Measurements from ENCODE around the gene LMBRD1.

DNA sequence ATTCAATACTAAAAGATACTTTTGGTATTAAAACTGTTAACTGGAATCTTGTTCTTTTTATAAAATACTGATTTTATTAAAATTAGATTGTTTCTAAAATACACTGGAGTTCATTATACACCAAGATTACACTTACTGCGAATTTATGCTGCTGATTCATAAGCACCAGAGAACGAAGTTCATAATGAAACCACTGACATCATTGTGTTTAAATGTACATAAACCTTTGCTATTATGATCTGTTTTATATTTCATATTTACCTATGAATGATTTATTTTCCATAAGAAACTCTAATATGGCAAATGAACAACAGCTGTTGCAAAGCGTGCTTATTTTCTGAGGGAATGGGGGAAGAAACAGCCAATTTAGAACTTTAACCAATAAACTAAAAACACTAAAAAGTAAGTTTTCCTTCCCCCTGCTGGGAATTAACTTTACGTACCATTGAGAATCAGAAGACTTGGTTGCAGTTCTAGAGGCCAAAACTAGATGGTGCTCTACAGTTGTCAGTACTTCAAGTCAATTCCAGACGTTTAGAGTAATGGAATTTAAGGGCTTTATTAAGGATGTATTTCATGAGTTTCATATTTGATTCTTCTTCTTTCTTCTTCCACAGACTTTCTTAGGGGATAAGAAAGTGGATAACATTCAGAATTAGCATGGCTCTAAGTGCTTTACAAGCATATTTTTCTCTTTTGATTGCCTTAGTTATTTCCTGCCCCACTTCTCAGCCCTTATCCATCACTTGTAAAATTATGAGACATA lies 38.8 kb upstream of the LMBRD1 start:
- TF ChIP-seq POLR2A (IDR thresholded peaks at IDR 0.05; ENCODE audit: control extremely low read depth in 1 of 2, low read depth in 2 of 2, low read length in 2 of 2) (no peak), POLR2AphosphoS5 (IDR thresholded peaks at IDR 0.05; ENCODE audit: low read depth, low read length) (no peak), CEBPB (IDR thresholded peaks at IDR 0.05; ENCODE audit: low read depth, low read length) (no peak), SP4 (IDR thresholded peaks at IDR 0.05; ENCODE audit: low read length) (no peak), JUND (IDR thresholded peaks at IDR 0.05; ENCODE audit: low read length) (no peak)
- TF ChIP-seq, protein P1, sequence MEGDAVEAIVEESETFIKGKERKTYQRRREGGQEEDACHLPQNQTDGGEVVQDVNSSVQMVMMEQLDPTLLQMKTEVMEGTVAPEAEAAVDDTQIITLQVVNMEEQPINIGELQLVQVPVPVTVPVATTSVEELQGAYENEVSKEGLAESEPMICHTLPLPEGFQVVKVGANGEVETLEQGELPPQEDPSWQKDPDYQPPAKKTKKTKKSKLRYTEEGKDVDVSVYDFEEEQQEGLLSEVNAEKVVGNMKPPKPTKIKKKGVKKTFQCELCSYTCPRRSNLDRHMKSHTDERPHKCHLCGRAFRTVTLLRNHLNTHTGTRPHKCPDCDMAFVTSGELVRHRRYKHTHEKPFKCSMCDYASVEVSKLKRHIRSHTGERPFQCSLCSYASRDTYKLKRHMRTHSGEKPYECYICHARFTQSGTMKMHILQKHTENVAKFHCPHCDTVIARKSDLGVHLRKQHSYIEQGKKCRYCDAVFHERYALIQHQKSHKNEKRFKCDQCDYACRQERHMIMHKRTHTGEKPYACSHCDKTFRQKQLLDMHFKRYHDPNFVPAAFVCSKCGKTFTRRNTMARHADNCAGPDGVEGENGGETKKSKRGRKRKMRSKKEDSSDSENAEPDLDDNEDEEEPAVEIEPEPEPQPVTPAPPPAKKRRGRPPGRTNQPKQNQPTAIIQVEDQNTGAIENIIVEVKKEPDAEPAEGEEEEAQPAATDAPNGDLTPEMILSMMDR (IDR thresholded peaks at IDR 0.05; ENCODE audit: control extremely low read depth in 1 of 3, insufficient read depth in 1 of 3, low read depth in 1 of 3, low read length in 3 of 3), result peak in 2 of 3 experiments; percentile 53 to 76; a peak in 2 of 4 replicates
